22Rv1 (cell line): ENCODE results near the gene EVL.

Experiments used
- ZFX ChIP-seq: fragments of 450-650 bp; IDR thresholded peaks from 2 replicates; pipeline ENCODE4 v1.6.1; 2017; ENCODE audit warnings: antibody characterized with exemption, borderline replicate concordance
- TF ChIP-seq, protein P1 (sequence below): fragments of 450-650 bp; IDR thresholded peaks from 2 replicates; pipeline ENCODE4 v1.5.1; 2017; ENCODE audit warnings: mild to moderate bottlenecking

DNA sequence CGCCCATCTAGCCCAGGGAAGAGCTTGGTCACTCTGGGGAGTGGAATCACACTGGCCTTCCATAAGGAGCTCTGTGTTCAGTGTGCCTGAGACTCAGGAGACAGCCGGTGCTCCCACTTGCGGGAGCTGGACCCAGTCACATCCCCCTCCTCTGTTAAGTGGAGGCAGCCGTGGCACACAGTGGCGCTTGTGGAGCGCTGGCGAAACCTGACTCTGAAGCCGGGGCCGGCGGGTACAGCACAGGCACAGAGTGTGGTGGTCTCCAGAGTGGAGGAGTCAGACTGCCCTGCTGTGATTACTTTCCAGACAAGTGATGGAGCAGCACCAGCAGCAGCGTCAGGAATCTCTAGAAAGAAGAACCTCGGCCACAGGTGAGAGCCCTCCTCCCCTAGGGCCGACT is 61.2 kb downstream of the EVL start:
- TF ChIP-seq, protein P1, sequence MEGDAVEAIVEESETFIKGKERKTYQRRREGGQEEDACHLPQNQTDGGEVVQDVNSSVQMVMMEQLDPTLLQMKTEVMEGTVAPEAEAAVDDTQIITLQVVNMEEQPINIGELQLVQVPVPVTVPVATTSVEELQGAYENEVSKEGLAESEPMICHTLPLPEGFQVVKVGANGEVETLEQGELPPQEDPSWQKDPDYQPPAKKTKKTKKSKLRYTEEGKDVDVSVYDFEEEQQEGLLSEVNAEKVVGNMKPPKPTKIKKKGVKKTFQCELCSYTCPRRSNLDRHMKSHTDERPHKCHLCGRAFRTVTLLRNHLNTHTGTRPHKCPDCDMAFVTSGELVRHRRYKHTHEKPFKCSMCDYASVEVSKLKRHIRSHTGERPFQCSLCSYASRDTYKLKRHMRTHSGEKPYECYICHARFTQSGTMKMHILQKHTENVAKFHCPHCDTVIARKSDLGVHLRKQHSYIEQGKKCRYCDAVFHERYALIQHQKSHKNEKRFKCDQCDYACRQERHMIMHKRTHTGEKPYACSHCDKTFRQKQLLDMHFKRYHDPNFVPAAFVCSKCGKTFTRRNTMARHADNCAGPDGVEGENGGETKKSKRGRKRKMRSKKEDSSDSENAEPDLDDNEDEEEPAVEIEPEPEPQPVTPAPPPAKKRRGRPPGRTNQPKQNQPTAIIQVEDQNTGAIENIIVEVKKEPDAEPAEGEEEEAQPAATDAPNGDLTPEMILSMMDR = no peak
- no peak for TF ChIP-seq ZFX
